IPS-18c (cell line): Measurements from ENCODE around the gene MPP3.
"Not testable (repeated sequence)": the region's sequence is repeated elsewhere in the genome, so short reads cannot be mapped to it uniquely, and the experiment has no call there.

ENCODE experiments used
- H3K4me3 ChIP-seq: 2 replicates; pipeline ENCODE4 v1.7.0; 2013; ENCODE audit warnings: low read depth, mild to moderate bottlenecking, low read length, moderate library complexity; ENCODE audit not compliant: insufficient read depth
- H3K9me3 ChIP-seq: one replicate; pipeline ENCODE4 v1.6.1; 2013; ENCODE audit warnings: mild to moderate bottlenecking, low read length, moderate library complexity; ENCODE audit not compliant: control insufficient read depth, insufficient read depth

The MPP3 gene

GRCh38 chr17:43818966-43819365 is 14.0 kb downstream of the MPP3 start:
- H3K4me3 ChIP-seq = no peak overlapping the region
- H3K9me3 ChIP-seq = peaks cover 2% of the 10 kb centered on the region

GRCh38 chr17:43817826-43818225 is 15.1 kb downstream of the MPP3 start:
- peaks cover 2% of the 10 kb centered on the region for H3K9me3 ChIP-seq

GRCh38 chr17:43816336-43817320 is 16.3 kb downstream of the MPP3 start:
- Histone ChIP-seq H3K4me3 (no peak overlapping the region), H3K9me3 (peaks cover 2% of the 10 kb centered on the region)

More at GRCh38 chr17:43817826-43818225, 15.1 kb downstream of the MPP3 start:
- no peak overlapping the region for H3K4me3 ChIP-seq

GRCh38 chr17:43814714-43815113 is 18.2 kb downstream of the MPP3 start:
- Histone ChIP-seq H3K4me3 (no peak overlapping the region), H3K9me3 (peaks cover 2% of the 10 kb centered on the region)

- Histone ChIP-seq H3K4me3 (no peak overlapping the region), H3K9me3 (peaks cover 2% of the 10 kb centered on the region)
Measured at GRCh38 chr17:43814026-43814425, 18.9 kb downstream of the MPP3 start.

- H3K9me3 ChIP-seq = peaks cover 2% of the 10 kb centered on the region
Measured at GRCh38 chr17:43813386-43813785, 19.6 kb downstream of the MPP3 start.

GRCh38 chr17:43812396-43813265 is 20.3 kb downstream of the MPP3 start:
- H3K9me3 ChIP-seq = peaks cover 2% of the 10 kb centered on the region
- H3K4me3 ChIP-seq = no peak overlapping the region

More at GRCh38 chr17:43813386-43813785, 19.6 kb downstream of the MPP3 start:
- no peak overlapping the region for H3K4me3 ChIP-seq

- peaks cover 2% of the 10 kb centered on the region for H3K9me3 ChIP-seq
- H3K4me3 ChIP-seq = no peak overlapping the region
Measured at GRCh38 chr17:43810823-43811222, 22.1 kb downstream of the MPP3 start.

- Histone ChIP-seq H3K4me3 (no peak overlapping the region), H3K9me3 (no peaks in the 10 kb centered on the region)
Measured at GRCh38 chr17:43810226-43810715, 22.7 kb downstream of the MPP3 start.

- Histone ChIP-seq H3K4me3 (no peak overlapping the region), H3K9me3 (no peaks in the 10 kb centered on the region)
Measured at GRCh38 chr17:43809121-43809520, 23.8 kb downstream of the MPP3 start.

GRCh38 chr17:43808076-43808475 is 24.9 kb downstream of the MPP3 start:
- Histone ChIP-seq H3K4me3 (no peak overlapping the region), H3K9me3 (no peaks in the 10 kb centered on the region)

GRCh38 chr17:43805117-43805516 is 27.8 kb downstream of the MPP3 start:
- H3K4me3 ChIP-seq = no peak overlapping the region
- no peaks in the 10 kb centered on the region for H3K9me3 ChIP-seq

- H3K9me3 ChIP-seq = no peaks in the 10 kb centered on the region
Measured at GRCh38 chr17:43803758-43804157, 29.2 kb downstream of the MPP3 start.

GRCh38 chr17:43801844-43802243 is 31.1 kb downstream of the MPP3 start:
- H3K4me3 ChIP-seq = no peak overlapping the region

More at GRCh38 chr17:43803758-43804157, 29.2 kb downstream of the MPP3 start:
- no peak overlapping the region for H3K4me3 ChIP-seq

GRCh38 chr17:43800736-43801135 is 32.2 kb downstream of the MPP3 start:
- Histone ChIP-seq H3K4me3 (no peak overlapping the region), H3K9me3 (peaks cover 2% of the 10 kb centered on the region)

More at GRCh38 chr17:43801844-43802243, 31.1 kb downstream of the MPP3 start:
- H3K9me3 ChIP-seq = peaks cover 2% of the 10 kb centered on the region

GRCh38 chr17:43799047-43799446 is 33.9 kb downstream of the MPP3 start:
- Histone ChIP-seq H3K4me3 (no peak overlapping the region), H3K9me3 (peaks cover 2% of the 10 kb centered on the region)

- not testable (repeated sequence) for H3K9me3 ChIP-seq, H3K4me3 ChIP-seq
Measured at GRCh38 chr17:43798024-43798423, 34.9 kb downstream of the MPP3 start.
